HEK293 (cell line): ENCODE data around the gene ATF6B.

Source experiments
- CTCF ChIA-PET: fragments of 350-600 bp; formaldehyde crosslinking; extraction: SDS; loops from one replicate; lab custom pipeline; 2021; ENCODE audit warnings: antibody characterized with exemption; lab: Yijun Ruan, JAX
- POLR2A ChIA-PET: fragments of 300-600 bp; formaldehyde crosslinking; extraction: SDS; loops from one replicate; lab custom pipeline; 2020; ENCODE audit warnings: antibody characterized with exemption, inconsistent platforms; lab: Yijun Ruan, JAX
- H3K27ac ChIP-seq: fragments of 200-500 bp; sonication (Bioruptor generic); 2 replicates; pipeline ENCODE4 v1.5.1; 2014; ENCODE audit warnings: low read depth, low read length, control low read depth, inconsistent platforms; ENCODE audit errors: extremely low read depth
- H3K36me3 ChIP-seq, 2 experiments: fragments of 200-500 bp in 1 of 2; sonication (Bioruptor generic) in 1 of 2; 1 replicate in 1 of 2; 2 replicates in 1 of 2; pipeline ENCODE4 v1.5.1; 2014 to 2017; ENCODE audit warnings: inconsistent platforms in 2 of 2, low read length in 2 of 2; ENCODE audit not compliant: control insufficient read depth in 2 of 2, insufficient read depth in 1 of 2
- H3K4me1 ChIP-seq: fragments of 200-500 bp; sonication (Bioruptor generic); 2 replicates; pipeline ENCODE4 v1.5.1; 2014; ENCODE audit warnings: mild to moderate bottlenecking, low read length, inconsistent platforms; ENCODE audit not compliant: control insufficient read depth, insufficient read depth
- H3K4me3 ChIP-seq: 2 replicates; pipeline ENCODE4 v1.5.1; 2011; ENCODE audit warnings: low read depth, mild to moderate bottlenecking, control low read depth, low read length, moderate library complexity
- H3K9me3 ChIP-seq: fragments of 200-500 bp; sonication (Bioruptor generic); 2 replicates; pipeline ENCODE4 v1.5.1; 2014; ENCODE audit warnings: low read depth, low read length, inconsistent platforms; ENCODE audit not compliant: control insufficient read depth, insufficient read depth
- GLI4 ChIP-seq: fragments of 450-650 bp; formaldehyde crosslinking; IDR thresholded peaks from 2 replicates; pipeline ENCODE4 v1.5.1; 2016; ENCODE audit warnings: missing biosample characterization, missing genetic modification characterization
- HOXA7 ChIP-seq: sonication (generic); formaldehyde crosslinking; IDR thresholded peaks from 2 replicates; pipeline ENCODE4 v1.8.1; 2022; ENCODE audit warnings: missing genetic modification reagents, borderline replicate concordance
- HOXC10 ChIP-seq: sonication (generic); formaldehyde crosslinking; IDR thresholded peaks from 2 replicates; pipeline ENCODE4 v1.8.1; 2023; ENCODE audit warnings: mild to moderate bottlenecking, missing genetic modification reagents
- KLF1 ChIP-seq: fragments of 450-650 bp; formaldehyde crosslinking; IDR thresholded peaks from 2 replicates; pipeline ENCODE4 v1.5.1; 2016; ENCODE audit warnings: missing biosample characterization, missing genetic modification characterization
- KLF16 ChIP-seq: fragments of 450-650 bp; formaldehyde crosslinking; IDR thresholded peaks from 2 replicates; pipeline ENCODE4 v1.5.1; 2017; ENCODE audit warnings: missing biosample characterization, missing genetic modification characterization
- MYNN ChIP-seq: fragments of 450-650 bp; formaldehyde crosslinking; IDR thresholded peaks from 2 replicates; pipeline ENCODE4 v1.5.1; 2016; ENCODE audit warnings: missing biosample characterization, missing genetic modification characterization, borderline replicate concordance
- OSR2 ChIP-seq: fragments of 450-650 bp; formaldehyde crosslinking; IDR thresholded peaks from 2 replicates; pipeline ENCODE4 v1.5.1; 2016; ENCODE audit warnings: missing biosample characterization, missing genetic modification characterization
- PATZ1 ChIP-seq: fragments of 450-650 bp; formaldehyde crosslinking; IDR thresholded peaks from 2 replicates; pipeline ENCODE4 v1.5.1; 2016; ENCODE audit warnings: missing biosample characterization, missing genetic modification characterization
- REST ChIP-seq: fragments of 450-650 bp; formaldehyde crosslinking; IDR thresholded peaks from 2 replicates; pipeline ENCODE4 v1.5.1; 2016; ENCODE audit warnings: missing biosample characterization, missing genetic modification characterization
- SP3 ChIP-seq: fragments of 450-650 bp; formaldehyde crosslinking; IDR thresholded peaks from 2 replicates; pipeline ENCODE4 v1.5.1; 2016; ENCODE audit warnings: missing biosample characterization, missing genetic modification characterization
- SP7 ChIP-seq: fragments of 450-650 bp; formaldehyde crosslinking; IDR thresholded peaks from 2 replicates; pipeline ENCODE4 v1.5.1; 2016; ENCODE audit warnings: missing biosample characterization, missing genetic modification characterization
- TRIM28 ChIP-seq: IDR thresholded peaks from 2 replicates; pipeline ENCODE4 v1.6.1; 2011; ENCODE audit warnings: low read length, control low read depth, borderline replicate concordance
- ZBTB1 ChIP-seq: fragments of 450-650 bp; formaldehyde crosslinking; IDR thresholded peaks from 2 replicates; pipeline ENCODE4 v1.5.1; 2016; ENCODE audit warnings: missing biosample characterization, missing genetic modification characterization
- ZNF169 ChIP-seq: fragments of 450-650 bp; formaldehyde crosslinking; IDR thresholded peaks from 2 replicates; pipeline ENCODE4 v1.5.1; 2016; ENCODE audit warnings: missing biosample characterization, missing genetic modification characterization
- ZNF221 ChIP-seq: fragments of 450-650 bp; formaldehyde crosslinking; IDR thresholded peaks from 2 replicates; pipeline ENCODE4 v1.5.1; 2017; ENCODE audit warnings: missing biosample characterization, missing genetic modification characterization, borderline replicate concordance
- ZNF280D ChIP-seq: fragments of 450-650 bp; formaldehyde crosslinking; IDR thresholded peaks from 2 replicates; pipeline ENCODE4 v1.5.1; 2016; ENCODE audit warnings: missing biosample characterization, missing genetic modification characterization
- ZNF350 ChIP-seq: fragments of 450-650 bp; formaldehyde crosslinking; IDR thresholded peaks from 2 replicates; pipeline ENCODE4 v1.5.0; 2017; ENCODE audit warnings: missing biosample characterization, mild to moderate bottlenecking, missing genetic modification characterization
- ZNF354C ChIP-seq: fragments of 450-650 bp; formaldehyde crosslinking; IDR thresholded peaks from 2 replicates; pipeline ENCODE4 v1.5.1; 2016; ENCODE audit warnings: missing biosample characterization, missing genetic modification characterization, low read depth, borderline replicate concordance
- ZNF521 ChIP-seq: fragments of 450-650 bp; formaldehyde crosslinking; IDR thresholded peaks from 2 replicates; pipeline ENCODE4 v1.5.1; 2017; ENCODE audit warnings: missing biosample characterization, mild to moderate bottlenecking, missing genetic modification characterization
- ZNF561 ChIP-seq: fragments of 450-650 bp; IDR thresholded peaks from 2 replicates; pipeline ENCODE4 v1.5.1; 2018; ENCODE audit warnings: missing biosample characterization, missing genetic modification characterization, borderline replicate concordance
- ZNF624 ChIP-seq: fragments of 450-650 bp; formaldehyde crosslinking; IDR thresholded peaks from 2 replicates; pipeline ENCODE4 v1.5.1; 2017; ENCODE audit warnings: missing biosample characterization, missing genetic modification characterization
- ZNF626 ChIP-seq: fragments of 450-650 bp; sonication (Bioruptor Pico); formaldehyde crosslinking; IDR thresholded peaks from 2 replicates; pipeline ENCODE4 v1.5.1; 2018; ENCODE audit warnings: missing biosample characterization, missing genetic modification characterization, inconsistent platforms
- ZNF658 ChIP-seq: fragments of 450-650 bp; formaldehyde crosslinking; IDR thresholded peaks from 2 replicates; pipeline ENCODE4; 2016; ENCODE audit warnings: missing biosample characterization, missing genetic modification characterization
- ZNF677 ChIP-seq: fragments of 450-650 bp; IDR thresholded peaks from 2 replicates; pipeline ENCODE4 v1.5.0; 2018; ENCODE audit warnings: missing biosample characterization, mild to moderate bottlenecking, missing genetic modification characterization, moderate library complexity
- TF ChIP-seq, protein P1 (sequence below): fragments of 450-650 bp; formaldehyde crosslinking; IDR thresholded peaks from 2 replicates; pipeline ENCODE4 v1.5.1; 2016; ENCODE audit warnings: missing biosample characterization, missing genetic modification characterization

ATF6B gene

GRCh38 chr6:32131439-32131948 is 3.4 kb upstream of the ATF6B start:
- Histone ChIP-seq H3K9me3 (no peaks in the 10 kb centered on the region), H3K4me3 (no peak overlapping the region), H3K36me3 (peaks cover 1 to 3% of the 10 kb centered on the region in 2 experiments; a peak in 2 of 3 replicates), H3K27ac (no peak overlapping the region), H3K4me1 (peaks cover 13% of the 10 kb centered on the region)
- no peak for TF ChIP-seq PATZ1 (tag by site-specific recombination)
- no peak for TF ChIP-seq ZNF221 (tag by site-specific recombination)
- TF ChIP-seq HOXC10, result no peak
- TF ChIP-seq ZNF624 (tag by site-specific recombination), result no peak
- no peak for TF ChIP-seq MYNN
- TF ChIP-seq ZNF521 (tag by site-specific recombination), result no peak
- no peak for TF ChIP-seq ZNF280D
- TF ChIP-seq SP7, result no peak
- no peak for TF ChIP-seq KLF16 (tag by site-specific recombination)
- no peak for TF ChIP-seq ZNF561 (tag by site-specific recombination)
- TF ChIP-seq ZBTB1, result no peak
- no peak for TF ChIP-seq TRIM28
- no peak for TF ChIP-seq ZNF169 (tag by site-specific recombination)
- POLR2A ChIA-PET, result interaction anchor here (2.8 to 4.2 kb wide), 3 partner anchors 14 to 45 kb away, joined by 26 to 38 read pairs (median 38); partner anchors contain the start of genes AGPAT1 and PRRT1
- CTCF ChIA-PET, result interaction anchor here (5.6 kb wide), 1 partner anchor 13 kb away, joined by 65 read pairs; no protein-coding TSS in a partner anchor

GRCh38 chr6:32129297-32130088 is 1.4 kb upstream of the ATF6B start:
- no peaks in the 10 kb centered on the region for H3K9me3 ChIP-seq
- H3K27ac ChIP-seq, result peak overlapping the region; percentile 16; the same call in 1 of the 2 replicates
- H3K4me3 ChIP-seq, result peak overlapping the region; percentile 59
- ChIA-PET CTCF (interaction anchor here (0.6 to 5.6 kb wide), 6 partner anchors 11 to 82 kb away, joined by 3 to 65 read pairs (median 6); no protein-coding TSS in a partner anchor), POLR2A (interaction anchor here (0.5 to 4.2 kb wide), 21 partner anchors 10 to 843 kb away, joined by 3 to 38 read pairs (median 6); partner anchors contain the start of genes AGPAT1, MSH5, PBX2 and PRRT1)
- peaks cover 13% of the 10 kb centered on the region for H3K4me1 ChIP-seq
- H3K36me3 ChIP-seq, result peaks cover 11 to 19% of the 10 kb centered on the region in 2 experiments; a peak in 2 of 3 replicates
- TF ChIP-seq ZNF658 (no peak), OSR2 (tag by site-specific recombination) (peak; percentile 41), ZNF350 (no peak), KLF1 (no peak), GLI4 (tag by site-specific recombination) (no peak), ZNF677 (tag by site-specific recombination) (no peak), REST (peak; percentile 31; the same call in 1 of the 2 replicates), HOXA7 (CRISPR knock-in tag) (no peak), ZNF626 (no peak), SP3 (no peak), ZNF354C (tag by site-specific recombination) (no peak)
- TF ChIP-seq, protein P1, sequence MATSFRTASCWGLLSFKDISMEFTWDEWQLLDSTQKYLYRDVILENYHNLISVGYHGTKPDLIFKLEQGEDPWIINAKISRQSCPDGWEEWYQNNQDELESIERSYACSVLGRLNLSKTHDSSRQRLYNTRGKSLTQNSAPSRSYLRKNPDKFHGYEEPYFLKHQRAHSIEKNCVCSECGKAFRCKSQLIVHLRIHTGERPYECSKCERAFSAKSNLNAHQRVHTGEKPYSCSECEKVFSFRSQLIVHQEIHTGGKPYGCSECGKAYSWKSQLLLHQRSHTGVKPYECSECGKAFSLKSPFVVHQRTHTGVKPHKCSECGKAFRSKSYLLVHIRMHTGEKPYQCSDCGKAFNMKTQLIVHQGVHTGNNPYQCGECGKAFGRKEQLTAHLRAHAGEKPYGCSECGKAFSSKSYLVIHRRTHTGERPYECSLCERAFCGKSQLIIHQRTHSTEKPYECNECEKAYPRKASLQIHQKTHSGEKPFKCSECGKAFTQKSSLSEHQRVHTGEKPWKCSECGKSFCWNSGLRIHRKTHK (tag by site-specific recombination), result no peak
